Vagina (tissue), 2 donors: ENCODE results near the gene IQSEC1. TPM values are rescaled to one million over a fixed set of nuclear protein-coding genes. Genes with fewer than 3 reads are reported as not detected.
"Not testable (repeated sequence)": the region's sequence is repeated elsewhere in the genome, so short reads cannot be mapped to it uniquely, and the experiment has no call there.

Experiments used
- DNase-seq, 2 donors: peaks; one replicate each; pipeline ENCODE4 v3.0.0-alpha.2; 2017; ENCODE audit errors: extremely low spot score in 2 of 2
- H3K27ac ChIP-seq: fragments of 200-600 bp; sonication (generic); one replicate; pipeline ENCODE4 v1.5.1; 2019
- H3K27me3 ChIP-seq: fragments of 200-600 bp; sonication (generic); one replicate; pipeline ENCODE4 v1.5.1; 2019
- H3K36me3 ChIP-seq, 2 donors: fragments of 200-600 bp; sonication (generic); one replicate each; pipeline ENCODE4 v1.5.1; 2017 to 2019
- H3K4me1 ChIP-seq: fragments of 200-600 bp; sonication (generic); one replicate; pipeline ENCODE4 v1.5.1; 2019
- H3K4me3 ChIP-seq, 2 donors: fragments of 200-600 bp; sonication (generic); 1 replicate in 1 of 2; 2 replicates in 1 of 2; pipeline ENCODE4 v1.5.1; 2016 to 2019
- H3K9me3 ChIP-seq: fragments of 200-600 bp; sonication (generic); one replicate; pipeline ENCODE4 v1.5.1; 2019
- CTCF ChIP-seq, 3 experiments: fragments of 450-650 bp in 2 of 3; fragments of 200-600 bp in 1 of 3; sonication (generic) in 1 of 3; IDR thresholded peaks; one replicate each; pipeline ENCODE4 v1.5.1; 2017 to 2019; ENCODE audit warnings: antibody characterized with exemption in 3 of 3, mild to moderate bottlenecking in 2 of 3, moderate library complexity in 2 of 3
- POLR2A ChIP-seq, 2 donors: fragments of 450-650 bp; IDR thresholded peaks; one replicate each; pipeline ENCODE4 v1.6.1; 2017; ENCODE audit warnings: antibody characterized with exemption in 2 of 2, mild to moderate bottlenecking in 2 of 2, moderate library complexity in 2 of 2
- POLR2AphosphoS5 ChIP-seq, 2 donors: sonication (generic); formaldehyde crosslinking; IDR thresholded peaks; one replicate each; pipeline ENCODE4 v1.9.0; 2017; ENCODE audit warnings: antibody characterized with exemption in 2 of 2, mild to moderate bottlenecking in 2 of 2, low read depth in 1 of 2; ENCODE audit not compliant: insufficient read depth in 1 of 2
- intact Hi-C: fragments of 100-400 bp; cut with DNase I; formaldehyde crosslinking; loops from one replicate; pipeline ENCODE4 v1.15.1; 2023
- total RNA-seq: library from RNA; depleted of rRNA; stranded (reverse); fragments of >200 nt; gene quantifications from one replicate; pipeline ENCODE4 v1.2.3, GENCODE V29; 2016

Gene IQSEC1
- total RNA-seq, 1 donor from 2014 or later: 34.9 TPM

- intact Hi-C loops: no loop called here
- H3K27ac ChIP-seq: no peak overlapping the region
- no peak for TF ChIP-seq POLR2A (IDR thresholded peaks at IDR 0.05)
- no peak for TF ChIP-seq CTCF (IDR thresholded peaks at IDR 0.05)
- no peak for TF ChIP-seq POLR2AphosphoS5 (IDR thresholded peaks at IDR 0.05; ENCODE audit: insufficient read depth in 1 of 2, low read depth in 1 of 2)
- H3K4me3 ChIP-seq: no peak overlapping the region
- no peak for DNase-seq
- H3K9me3 ChIP-seq: no peaks in the 10 kb centered on the region
- no peaks in the 10 kb centered on the region for H3K4me1 ChIP-seq
- no peaks in the 10 kb centered on the region for H3K27me3 ChIP-seq
- no peaks in the 10 kb centered on the region for H3K36me3 ChIP-seq
Observed at GRCh38 chr3:12884790-12885582, 188.2 kb downstream of the IQSEC1 start.

DNA sequence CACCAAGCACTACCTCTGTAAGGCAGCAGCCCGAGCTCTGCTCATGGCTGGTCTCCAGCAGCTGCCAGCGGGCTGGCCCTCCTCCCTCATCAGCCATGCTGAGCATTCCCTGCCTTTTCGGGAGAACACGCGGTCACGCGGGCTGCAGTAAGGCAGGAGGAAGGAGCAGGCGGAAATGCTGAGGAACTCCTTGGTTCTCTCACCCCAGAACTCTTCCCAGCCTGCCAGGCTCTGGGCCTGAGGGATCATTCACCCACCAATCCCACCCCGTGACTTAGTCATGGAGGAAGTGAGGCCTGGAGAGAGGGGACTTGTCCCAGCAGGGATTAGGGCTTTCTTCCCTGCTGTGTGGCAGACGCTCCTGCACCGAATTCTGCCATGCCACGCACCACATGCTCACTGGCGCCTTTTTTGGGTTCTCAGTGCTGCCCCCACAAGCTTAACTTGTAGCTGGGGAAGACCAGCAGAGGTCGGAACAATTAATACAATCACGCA, 189.0 kb downstream of the IQSEC1 start:
- Histone ChIP-seq H3K36me3 (no peaks in the 10 kb centered on the region), H3K27ac (no peak overlapping the region), H3K27me3 (no peaks in the 10 kb centered on the region), H3K4me1 (no peaks in the 10 kb centered on the region), H3K9me3 (no peaks in the 10 kb centered on the region), H3K4me3 (no peak overlapping the region)
- no peak for TF ChIP-seq POLR2A (IDR thresholded peaks at IDR 0.05)
- no peak for TF ChIP-seq POLR2AphosphoS5 (IDR thresholded peaks at IDR 0.05; ENCODE audit: insufficient read depth in 1 of 2, low read depth in 1 of 2)
- TF ChIP-seq CTCF (IDR thresholded peaks at IDR 0.05): no peak
- intact Hi-C loops: no loop called here
- no peak for DNase-seq

DNA sequence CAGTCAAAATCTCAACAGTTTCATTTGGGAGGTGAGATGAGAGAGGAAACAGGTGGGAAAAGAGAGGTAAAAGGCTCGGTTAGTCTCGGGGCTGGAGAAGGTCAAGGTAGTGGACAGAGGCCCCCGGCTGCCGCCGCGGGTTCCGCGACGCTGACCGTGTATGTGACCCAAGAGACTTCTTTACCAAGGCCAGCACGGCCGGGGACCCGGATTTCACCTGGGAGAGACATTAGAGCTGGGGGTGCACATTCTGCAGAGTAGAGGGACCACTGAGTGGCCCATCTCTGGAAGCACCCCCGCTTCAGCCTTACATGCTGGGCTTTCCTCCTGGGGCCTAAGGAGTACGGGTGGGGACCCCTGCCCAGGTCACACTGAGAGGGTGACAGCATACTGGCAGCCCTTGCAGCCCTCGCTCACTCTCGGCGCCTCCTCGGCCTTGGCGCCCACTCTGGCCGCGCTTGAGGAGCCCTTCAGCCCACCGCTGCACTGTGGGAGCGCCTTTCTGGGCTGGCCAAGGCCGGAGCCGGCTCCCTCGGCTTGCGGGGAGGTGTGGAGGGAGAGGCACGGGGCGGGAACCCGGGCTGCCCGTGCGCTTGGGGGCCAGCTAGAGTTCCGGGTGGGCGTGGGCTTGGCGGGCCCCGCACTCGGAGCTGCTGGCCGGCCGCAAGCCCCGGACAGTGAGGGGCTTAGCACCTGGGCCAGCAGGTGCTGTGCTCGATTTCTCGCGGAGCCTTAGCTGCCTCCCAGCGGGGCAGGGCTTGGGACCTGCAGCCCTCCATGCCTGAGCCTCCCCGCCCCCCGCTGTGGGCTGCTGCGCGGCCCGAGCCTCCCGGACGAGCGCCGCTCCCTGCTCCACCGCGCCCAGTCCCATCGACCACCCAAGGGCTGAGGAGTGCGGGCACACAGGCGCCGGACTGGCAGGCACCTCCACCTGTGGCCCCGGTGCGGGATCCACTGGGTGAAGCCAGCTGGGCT, 190.6 kb downstream of the IQSEC1 start:
- H3K27me3 ChIP-seq: no peaks in the 10 kb centered on the region
- H3K4me1 ChIP-seq: no peaks in the 10 kb centered on the region
- no peak overlapping the region for H3K4me3 ChIP-seq
- DNase-seq: no peak
- TF ChIP-seq CTCF (IDR thresholded peaks at IDR 0.05) (no peak), POLR2AphosphoS5 (IDR thresholded peaks at IDR 0.05; ENCODE audit: insufficient read depth in 1 of 2, low read depth in 1 of 2) (no peak), POLR2A (IDR thresholded peaks at IDR 0.05) (no peak)
- H3K9me3 ChIP-seq: no peaks in the 10 kb centered on the region
- intact Hi-C loops: no loop called here
- no peaks in the 10 kb centered on the region for H3K36me3 ChIP-seq
- H3K27ac ChIP-seq: no peak overlapping the region

GRCh38 chr3:12881858-12882257, 191.4 kb downstream of the IQSEC1 start:
- H3K4me1 ChIP-seq, intact Hi-C loops, H3K27me3 ChIP-seq, H3K27ac ChIP-seq, H3K9me3 ChIP-seq, H3K36me3 ChIP-seq, H3K4me3 ChIP-seq, DNase-seq: not testable (repeated sequence)

- no peak overlapping the region for H3K27ac ChIP-seq
- no peak overlapping the region for H3K4me3 ChIP-seq
- intact Hi-C loops: no loop called here
- DNase-seq: no peak
- H3K9me3 ChIP-seq: no peaks in the 10 kb centered on the region
- H3K27me3 ChIP-seq: no peaks in the 10 kb centered on the region
- no peaks in the 10 kb centered on the region for H3K36me3 ChIP-seq
- peaks cover 9% of the 10 kb centered on the region for H3K4me1 ChIP-seq
- no peak for TF ChIP-seq POLR2A (IDR thresholded peaks at IDR 0.05)
- TF ChIP-seq POLR2AphosphoS5 (IDR thresholded peaks at IDR 0.05; ENCODE audit: insufficient read depth in 1 of 2, low read depth in 1 of 2): no peak
- no peak for TF ChIP-seq CTCF (IDR thresholded peaks at IDR 0.05)
Observed at GRCh38 chr3:12879191-12879815, 193.9 kb downstream of the IQSEC1 start.

- H3K9me3 ChIP-seq, H3K4me1 ChIP-seq, intact Hi-C loops, DNase-seq, H3K36me3 ChIP-seq, H3K27ac ChIP-seq, H3K27me3 ChIP-seq, H3K4me3 ChIP-seq: not testable (repeated sequence)
Observed at GRCh38 chr3:12878758-12879157, 194.5 kb downstream of the IQSEC1 start.
